H9 (cell line): ENCODE results near the gene WFS1. TPM values are rescaled to one million over a fixed set of nuclear protein-coding genes. Genes with fewer than 3 reads are reported as not detected.

Experiments
- DNase-seq: peaks from one replicate; pipeline ENCODE4 v3.0.0-alpha.2; 2017
- H2AFZ ChIP-seq: one replicate; pipeline ENCODE4 v1.6.1; 2013; ENCODE audit warnings: mild to moderate bottlenecking, low read length, control low read depth, moderate library complexity
- H2AK5ac ChIP-seq: 2 replicates; pipeline ENCODE4 v1.6.1; 2013; ENCODE audit warnings: low read length, control low read depth, mixed read lengths; ENCODE audit not compliant: insufficient read length
- H2BK120ac ChIP-seq: one replicate; pipeline ENCODE4 v1.6.1; 2013; ENCODE audit warnings: low read depth, mild to moderate bottlenecking, low read length, control low read depth, inconsistent platforms; ENCODE audit not compliant: poor library complexity, severe bottlenecking
- H2BK12ac ChIP-seq: 2 replicates; pipeline ENCODE4 v1.6.1; 2013; ENCODE audit warnings: low read length, control low read depth, mixed read lengths, low read depth; ENCODE audit not compliant: insufficient read length
- H2BK15ac ChIP-seq: 2 replicates; pipeline ENCODE4 v1.6.1; 2013; ENCODE audit warnings: low read depth, low read length, control low read depth
- H2BK20ac ChIP-seq: one replicate; pipeline ENCODE4 v1.6.1; 2013; ENCODE audit warnings: low read depth, mild to moderate bottlenecking, low read length, control low read depth, inconsistent platforms; ENCODE audit not compliant: poor library complexity, severe bottlenecking
- H2BK5ac ChIP-seq: 2 replicates; pipeline ENCODE4 v1.6.1; 2013; ENCODE audit warnings: low read length, control low read depth, mixed read lengths; ENCODE audit not compliant: insufficient read length
- H3K14ac ChIP-seq: 2 replicates; pipeline ENCODE4 v1.6.1; 2013; ENCODE audit warnings: low read length, control low read depth; ENCODE audit not compliant: insufficient read depth
- H3K18ac ChIP-seq: 2 replicates; pipeline ENCODE4 v1.6.1; 2013; ENCODE audit warnings: low read depth, mild to moderate bottlenecking, mixed read lengths, low read length, control low read depth; ENCODE audit not compliant: insufficient read length
- H3K23ac ChIP-seq: 2 replicates; pipeline ENCODE4 v1.6.1; 2013; ENCODE audit warnings: low read length, control low read depth, mixed read lengths, low read depth; ENCODE audit not compliant: insufficient read length
- H3K23me2 ChIP-seq: 2 replicates; pipeline ENCODE4 v1.6.1; 2013; ENCODE audit warnings: low read depth, mild to moderate bottlenecking, mixed read lengths, low read length, control low read depth; ENCODE audit not compliant: insufficient read length, poor library complexity, severe bottlenecking
- H3K27ac ChIP-seq: 2 replicates; pipeline ENCODE4 v1.5.1; 2013; ENCODE audit warnings: low read length, control low read depth, mixed read lengths, low read depth; ENCODE audit not compliant: insufficient read length
- H3K27me3 ChIP-seq: 2 replicates; pipeline ENCODE4 v1.6.1; 2013; ENCODE audit warnings: low read length, control low read depth, inconsistent platforms; ENCODE audit not compliant: insufficient read depth
- H3K4ac ChIP-seq: 2 replicates; pipeline ENCODE4 v1.6.1; 2013; ENCODE audit warnings: low read depth, mild to moderate bottlenecking, control low read depth, inconsistent platforms, low read length, moderate library complexity
- H3K4me1 ChIP-seq: 2 replicates; pipeline ENCODE4 v1.6.1; 2013; ENCODE audit warnings: low read length, control low read depth, inconsistent platforms; ENCODE audit not compliant: insufficient read depth
- H3K4me2 ChIP-seq: 2 replicates; pipeline ENCODE4 v1.6.1; 2013; ENCODE audit warnings: low read length, control low read depth, mixed read lengths; ENCODE audit not compliant: insufficient read length, insufficient read depth
- H3K56ac ChIP-seq: 2 replicates; pipeline ENCODE4 v1.6.1; 2013; ENCODE audit warnings: low read depth, mild to moderate bottlenecking, mixed read lengths, low read length, control low read depth; ENCODE audit not compliant: insufficient read length
- H3K79me1 ChIP-seq: 2 replicates; pipeline ENCODE4 v1.6.1; 2013; ENCODE audit warnings: low read depth, mild to moderate bottlenecking, moderate library complexity, low read length, control low read depth, inconsistent platforms; ENCODE audit not compliant: insufficient read depth, poor library complexity, severe bottlenecking
- H3K79me2 ChIP-seq: 2 replicates; pipeline ENCODE4 v1.6.1; 2013; ENCODE audit warnings: low read length, control low read depth, inconsistent platforms; ENCODE audit not compliant: insufficient read depth
- H3K9ac ChIP-seq: 2 replicates; pipeline ENCODE4 v1.6.1; 2013; ENCODE audit warnings: low read length, control low read depth, mixed read lengths; ENCODE audit not compliant: insufficient read length; ENCODE audit errors: extremely low read depth
- H3K9me3 ChIP-seq: one replicate; pipeline ENCODE4 v1.6.1; 2013; ENCODE audit warnings: low read depth, low read length, inconsistent platforms; ENCODE audit not compliant: control insufficient read depth
- H3T11ph ChIP-seq: one replicate; pipeline ENCODE4 v1.6.1; 2013; ENCODE audit warnings: mild to moderate bottlenecking, low read length, control low read depth, inconsistent platforms
- H4K20me1 ChIP-seq: one replicate; pipeline ENCODE4 v1.6.1; 2013; ENCODE audit not compliant: control insufficient read depth, insufficient read length, insufficient read depth
- H4K5ac ChIP-seq: 2 replicates; pipeline ENCODE4 v1.6.1; 2013; ENCODE audit warnings: low read depth, mild to moderate bottlenecking, mixed read lengths, low read length, control low read depth; ENCODE audit not compliant: insufficient read length
- H4K8ac ChIP-seq: replicated peaks from 2 replicates; pipeline ENCODE4 v1.6.1; 2013; ENCODE audit warnings: low read length, control low read depth, mixed read lengths, low read depth; ENCODE audit not compliant: insufficient read length
- H4K91ac ChIP-seq: 2 replicates; pipeline ENCODE4 v1.6.1; 2013; ENCODE audit warnings: low read depth, mild to moderate bottlenecking, moderate library complexity, mixed read lengths, low read length, control low read depth; ENCODE audit not compliant: insufficient read length
- H3K27ac Mint-ChIP-seq, 3 experiments: 2 replicates in 2 of 3; 3 replicates in 1 of 3; pipeline ENCODE4 v1.8.0; 2020 to 2021; ENCODE audit warnings: mixed read lengths in 3 of 3, mild to moderate bottlenecking in 1 of 3, moderate library complexity in 1 of 3
- H3K27me3 Mint-ChIP-seq: 2 replicates; pipeline ENCODE4 v1.8.0; 2021; ENCODE audit warnings: low read depth, mild to moderate bottlenecking, moderate library complexity, mixed read lengths
- H3K36me3 Mint-ChIP-seq, 3 experiments: 2 replicates in 2 of 3; 3 replicates in 1 of 3; pipeline ENCODE4 v1.8.0; 2020 to 2021; ENCODE audit warnings: low read depth in 3 of 3, mixed read lengths in 3 of 3; ENCODE audit not compliant: insufficient read depth in 1 of 3
- H3K4me1 Mint-ChIP-seq, 2 experiments: 2 replicates each; pipeline ENCODE4 v1.8.0; 2020; ENCODE audit warnings: mixed read lengths in 2 of 2
- H3K4me3 Mint-ChIP-seq, 2 experiments: 2 replicates in 1 of 2; 3 replicates in 1 of 2; pipeline ENCODE4 v1.8.0; 2020 to 2021; ENCODE audit warnings: mild to moderate bottlenecking in 2 of 2, mixed read lengths in 2 of 2, moderate library complexity in 1 of 2
- H3K9me3 Mint-ChIP-seq, 2 experiments: 2 replicates in 1 of 2; 3 replicates in 1 of 2; pipeline ENCODE4 v1.8.0; 2020; ENCODE audit warnings: mild to moderate bottlenecking in 2 of 2, mixed read lengths in 2 of 2, moderate library complexity in 1 of 2
- WGBS: extraction: QIAGEN DNeasy Blood & Tissue Kit; methylation state at CpG from one replicate; pipeline ENCODE4 v1.1.7; 2013; ENCODE audit warnings: missing lambda C conversion rate, low lambda C conversion rate, mixed read lengths; ENCODE audit not compliant: insufficient read length; ENCODE audit errors: extremely low coverage; 5-methylcytosine and 5-hydroxymethylcytosine counted together
- total RNA-seq: library from RNA; stranded (reverse); gene quantifications from 2 replicates; pipeline ENCODE4 v1.2.1, GENCODE V29; 2021
- TF ChIP-seq, protein P1 (sequence below): fragments of 200-600 bp; sonication (generic); conservative IDR thresholded peaks from 3 replicates; pipeline ENCODE4 v1.8.0; 2021; ENCODE audit warnings: antibody characterized with exemption, mild to moderate bottlenecking

The WFS1 gene
- total RNA-seq, 1 experiment from 2014 or later = 18.9 TPM

DNA sequence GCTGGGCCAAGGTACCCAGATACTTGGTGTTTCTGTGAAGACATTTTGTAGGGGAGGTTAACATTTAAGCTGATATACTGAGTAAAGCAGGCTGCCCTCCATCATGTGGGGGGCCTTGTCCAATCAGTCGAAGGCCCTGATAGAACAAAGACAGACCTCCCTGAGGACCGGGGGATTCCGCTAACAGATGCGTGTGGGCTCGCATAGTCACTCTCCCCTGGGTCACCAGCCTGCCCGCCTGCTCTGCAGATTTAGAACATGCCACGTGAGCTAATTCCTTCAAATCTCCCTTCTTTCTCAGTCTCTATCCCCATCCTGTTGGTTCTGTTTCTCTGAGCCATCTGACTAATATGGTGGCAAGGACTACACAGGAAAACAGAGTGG, 60.7 kb downstream of the WFS1 start:
- Mint-ChIP-seq H3K36me3 (peaks cover 3 to 19% (median 4%) of the 10 kb centered on the region in 3 experiments; a peak in 6 of 7 replicates), H3K27me3 (peaks cover 3% of the 10 kb centered on the region)

More for the DNA sequence above, 60.7 kb downstream of the WFS1 start:
- no peaks in the 10 kb centered on the region for H3K79me1 ChIP-seq
- no peak overlapping the region for H3K18ac ChIP-seq
- Mint-ChIP-seq H3K4me1 (peaks cover 7 to 12% of the 10 kb centered on the region in 2 experiments), H3K27ac (no peak overlapping the region), H3K4me3 (no peak overlapping the region), H3K9me3 (peaks cover 10 to 27% of the 10 kb centered on the region in 2 experiments)
- no peak overlapping the region for H2BK20ac ChIP-seq
- H3K4me1 ChIP-seq = no peaks in the 10 kb centered on the region
- no peak overlapping the region for H2BK5ac ChIP-seq
- no peak overlapping the region for H3K27ac ChIP-seq
- no peak overlapping the region for H2AFZ ChIP-seq
- WGBS = no CpG with 5 or more reads among the region's 7 CpGs
- H4K91ac ChIP-seq = no peak overlapping the region
- TF ChIP-seq, protein P1, sequence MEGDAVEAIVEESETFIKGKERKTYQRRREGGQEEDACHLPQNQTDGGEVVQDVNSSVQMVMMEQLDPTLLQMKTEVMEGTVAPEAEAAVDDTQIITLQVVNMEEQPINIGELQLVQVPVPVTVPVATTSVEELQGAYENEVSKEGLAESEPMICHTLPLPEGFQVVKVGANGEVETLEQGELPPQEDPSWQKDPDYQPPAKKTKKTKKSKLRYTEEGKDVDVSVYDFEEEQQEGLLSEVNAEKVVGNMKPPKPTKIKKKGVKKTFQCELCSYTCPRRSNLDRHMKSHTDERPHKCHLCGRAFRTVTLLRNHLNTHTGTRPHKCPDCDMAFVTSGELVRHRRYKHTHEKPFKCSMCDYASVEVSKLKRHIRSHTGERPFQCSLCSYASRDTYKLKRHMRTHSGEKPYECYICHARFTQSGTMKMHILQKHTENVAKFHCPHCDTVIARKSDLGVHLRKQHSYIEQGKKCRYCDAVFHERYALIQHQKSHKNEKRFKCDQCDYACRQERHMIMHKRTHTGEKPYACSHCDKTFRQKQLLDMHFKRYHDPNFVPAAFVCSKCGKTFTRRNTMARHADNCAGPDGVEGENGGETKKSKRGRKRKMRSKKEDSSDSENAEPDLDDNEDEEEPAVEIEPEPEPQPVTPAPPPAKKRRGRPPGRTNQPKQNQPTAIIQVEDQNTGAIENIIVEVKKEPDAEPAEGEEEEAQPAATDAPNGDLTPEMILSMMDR = no peak
- H2AK5ac ChIP-seq = no peak overlapping the region
- no peaks in the 10 kb centered on the region for H3K9me3 ChIP-seq
- no peak overlapping the region for H3T11ph ChIP-seq
- no peaks in the 10 kb centered on the region for H3K23me2 ChIP-seq
- DNase-seq = no peak
- H3K79me2 ChIP-seq = no peaks in the 10 kb centered on the region
- no peak overlapping the region for H4K8ac ChIP-seq
- H3K27me3 ChIP-seq = no peaks in the 10 kb centered on the region
- no peak overlapping the region for H3K9ac ChIP-seq
- no peak overlapping the region for H3K56ac ChIP-seq
- no peak overlapping the region for H2BK12ac ChIP-seq
- no peak overlapping the region for H3K4ac ChIP-seq
- H2BK120ac ChIP-seq = no peak overlapping the region
- no peak overlapping the region for H4K5ac ChIP-seq
- no peak overlapping the region for H3K4me2 ChIP-seq
- no peak overlapping the region for H3K23ac ChIP-seq
- H4K20me1 ChIP-seq = no peaks in the 10 kb centered on the region
- no peak overlapping the region for H2BK15ac ChIP-seq
- no peak overlapping the region for H3K14ac ChIP-seq
